ENCODE results near the gene TPO.

Gene TPO

DNA sequence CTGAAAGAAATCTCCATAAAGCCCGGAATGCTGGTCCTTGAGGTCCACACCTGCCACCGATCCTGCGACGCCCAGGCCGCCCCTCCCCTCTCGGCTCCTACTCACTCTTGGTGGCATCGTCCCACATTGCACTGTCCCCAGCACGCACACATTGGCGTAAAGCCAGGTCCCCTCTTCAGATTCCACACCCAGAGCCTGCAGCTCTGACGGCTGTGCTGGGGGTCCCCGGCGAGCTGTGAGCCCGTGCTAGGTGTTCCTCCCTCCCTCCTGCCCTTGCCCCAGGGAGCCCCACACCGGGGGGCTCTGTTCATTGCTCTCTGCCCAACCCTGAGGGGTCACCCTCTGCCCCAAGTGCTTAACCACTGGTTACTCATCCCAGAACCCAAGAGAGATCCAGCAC lies 8.5 kb downstream of the TPO start:
- H3K9ac ChIP-seq (ENCODE audit: low read depth in 1 of 2, low read length in 2 of 2): no peak overlapping the region
- no peaks in the 10 kb centered on the region for H3K4me1 ChIP-seq (ENCODE audit: control insufficient read depth in 2 of 2, insufficient read depth in 2 of 2, low read length in 2 of 2)
- H3K4me3 ChIP-seq (ENCODE audit: low read length in 2 of 2): no peak overlapping the region
- H3K9me3 ChIP-seq (ENCODE audit: control insufficient read depth in 2 of 2, low read length in 2 of 2): no peaks in the 10 kb centered on the region
- H3K27me3 ChIP-seq (ENCODE audit: control insufficient read depth in 2 of 2, insufficient read depth in 2 of 2, low read length in 2 of 2): no peaks in the 10 kb centered on the region
- no peaks in the 10 kb centered on the region for H3K36me3 ChIP-seq (ENCODE audit: control insufficient read depth in 2 of 2, insufficient read depth in 2 of 2, low read length in 2 of 2)
- no peak overlapping the region for H3K27ac ChIP-seq (ENCODE audit: low read depth in 2 of 2, low read length in 2 of 2)

DNA sequence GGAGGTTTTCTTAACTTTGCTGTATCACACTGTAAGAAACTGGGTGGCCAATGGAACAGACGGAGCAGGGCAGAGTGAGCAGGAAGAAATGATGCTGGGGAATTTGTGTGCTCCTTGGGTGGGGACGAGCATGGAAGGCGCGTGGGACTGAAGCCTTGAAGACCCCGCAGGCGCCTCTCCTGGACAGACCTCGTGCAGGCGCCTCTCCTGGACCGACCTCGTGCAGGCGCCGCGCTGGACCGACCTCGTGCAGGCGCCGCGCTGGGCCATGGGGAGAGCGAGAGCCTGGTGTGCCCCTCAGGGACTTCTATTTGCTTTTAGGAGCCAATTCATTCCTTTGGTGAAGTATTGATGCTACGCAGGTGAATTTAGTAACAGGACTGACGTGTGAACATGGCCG lies 8.9 kb downstream of the TPO start:
- Histone ChIP-seq H3K4me1 (ENCODE audit: control insufficient read depth in 2 of 2, insufficient read depth in 2 of 2, low read length in 2 of 2) (no peaks in the 10 kb centered on the region), H3K27me3 (ENCODE audit: control insufficient read depth in 2 of 2, insufficient read depth in 2 of 2, low read length in 2 of 2) (no peaks in the 10 kb centered on the region), H3K27ac (ENCODE audit: low read depth in 2 of 2, low read length in 2 of 2) (no peak overlapping the region), H3K4me3 (ENCODE audit: low read length in 2 of 2) (no peak overlapping the region), H3K9ac (ENCODE audit: low read depth in 1 of 2, low read length in 2 of 2) (no peak overlapping the region), H3K9me3 (ENCODE audit: control insufficient read depth in 2 of 2, low read length in 2 of 2) (no peaks in the 10 kb centered on the region), H3K36me3 (ENCODE audit: control insufficient read depth in 2 of 2, insufficient read depth in 2 of 2, low read length in 2 of 2) (no peaks in the 10 kb centered on the region)

DNA sequence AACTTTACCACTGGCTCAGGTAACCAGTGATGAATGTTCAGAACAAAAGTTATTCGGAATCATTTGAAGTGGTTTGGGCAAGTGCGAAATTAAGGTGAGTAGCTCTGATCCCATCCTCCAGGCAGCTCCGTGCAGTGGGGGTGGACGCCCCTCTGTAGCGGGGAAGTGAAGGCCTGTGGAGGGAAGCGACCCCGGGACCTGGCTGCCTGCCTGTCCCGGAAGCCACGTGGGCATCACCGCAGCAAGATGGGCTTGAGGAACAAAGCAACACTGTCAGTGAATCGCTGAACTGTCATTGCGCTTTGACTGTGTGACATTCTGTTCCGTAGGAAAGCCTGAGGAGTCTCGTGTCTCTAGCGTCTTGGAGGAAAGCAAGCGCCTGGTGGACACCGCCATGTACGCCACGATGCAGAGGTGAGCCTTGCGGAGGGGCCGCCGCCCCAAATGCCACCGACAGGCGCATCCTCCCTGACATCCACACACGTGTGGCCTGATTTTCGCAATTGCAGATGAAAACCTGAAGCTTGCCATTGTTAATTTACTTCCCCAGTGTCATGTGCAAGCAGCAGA lies 9.5 kb downstream of the TPO start:
- no peak overlapping the region for H3K27ac ChIP-seq (ENCODE audit: low read depth in 2 of 2, low read length in 2 of 2)
- H3K9ac ChIP-seq (ENCODE audit: low read depth in 1 of 2, low read length in 2 of 2): no peak overlapping the region
- no peak overlapping the region for H3K4me3 ChIP-seq (ENCODE audit: low read length in 2 of 2)
- no peaks in the 10 kb centered on the region for H3K9me3 ChIP-seq (ENCODE audit: control insufficient read depth in 2 of 2, low read length in 2 of 2)
- H3K27me3 ChIP-seq (ENCODE audit: control insufficient read depth in 2 of 2, insufficient read depth in 2 of 2, low read length in 2 of 2): no peaks in the 10 kb centered on the region
- no peaks in the 10 kb centered on the region for H3K4me1 ChIP-seq (ENCODE audit: control insufficient read depth in 2 of 2, insufficient read depth in 2 of 2, low read length in 2 of 2)
- H3K36me3 ChIP-seq (ENCODE audit: control insufficient read depth in 2 of 2, insufficient read depth in 2 of 2, low read length in 2 of 2): no peaks in the 10 kb centered on the region

DNA sequence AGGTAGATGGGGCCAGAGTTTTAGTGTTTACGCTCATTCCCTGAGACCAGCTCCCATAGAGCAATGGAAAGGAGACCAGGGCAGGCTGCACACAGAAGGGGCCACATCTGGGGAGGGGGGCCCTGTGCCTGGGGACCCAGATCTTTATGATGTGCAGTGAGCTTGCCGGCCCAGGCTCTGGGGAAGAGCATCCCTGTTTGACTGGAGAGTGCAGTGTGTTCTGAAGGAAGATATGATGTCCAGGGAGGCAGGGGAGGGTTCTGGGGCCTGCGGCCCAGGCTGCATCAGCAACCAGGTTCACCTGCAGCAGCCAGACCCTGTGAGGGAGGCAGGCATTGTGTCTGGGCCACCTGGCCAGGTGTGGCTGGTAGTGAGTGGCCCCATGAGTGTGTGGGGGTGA lies 13.8 kb downstream of the TPO start:
- H3K4me3 ChIP-seq (ENCODE audit: low read length in 2 of 2): no peak overlapping the region
- H3K9ac ChIP-seq (ENCODE audit: low read depth in 1 of 2, low read length in 2 of 2): no peak overlapping the region
- no peak overlapping the region for H3K27ac ChIP-seq (ENCODE audit: low read depth in 2 of 2, low read length in 2 of 2)
- no peaks in the 10 kb centered on the region for H3K27me3 ChIP-seq (ENCODE audit: control insufficient read depth in 2 of 2, insufficient read depth in 2 of 2, low read length in 2 of 2)
- no peaks in the 10 kb centered on the region for H3K9me3 ChIP-seq (ENCODE audit: control insufficient read depth in 2 of 2, low read length in 2 of 2)
- no peaks in the 10 kb centered on the region for H3K4me1 ChIP-seq (ENCODE audit: control insufficient read depth in 2 of 2, insufficient read depth in 2 of 2, low read length in 2 of 2)
- no peaks in the 10 kb centered on the region for H3K36me3 ChIP-seq (ENCODE audit: control insufficient read depth in 2 of 2, insufficient read depth in 2 of 2, low read length in 2 of 2)

DNA sequence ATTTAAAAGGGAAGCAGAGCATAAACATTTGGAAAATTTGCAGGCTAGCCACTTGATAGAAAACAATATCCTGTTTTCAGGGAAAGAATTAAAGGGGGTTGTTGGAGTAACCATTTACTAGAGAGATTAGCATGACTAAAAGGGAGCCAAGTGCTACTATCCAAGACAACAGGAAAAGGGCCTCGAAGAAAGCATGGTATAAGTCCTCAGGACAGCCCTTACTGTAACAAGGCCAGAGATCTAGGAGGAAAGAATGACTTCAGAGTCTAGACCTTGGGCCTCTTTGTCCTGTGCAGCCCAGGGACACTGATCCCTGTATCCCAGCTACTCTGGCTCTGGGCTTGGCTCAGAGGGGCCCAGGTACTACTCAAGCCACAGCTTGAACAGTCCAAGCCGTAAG lies 16.6 kb downstream of the TPO start:
- no peak overlapping the region for H3K4me3 ChIP-seq (ENCODE audit: low read length in 2 of 2)
- H3K4me1 ChIP-seq (ENCODE audit: control insufficient read depth in 2 of 2, insufficient read depth in 2 of 2, low read length in 2 of 2): no peaks in the 10 kb centered on the region
- H3K27me3 ChIP-seq (ENCODE audit: control insufficient read depth in 2 of 2, insufficient read depth in 2 of 2, low read length in 2 of 2): no peaks in the 10 kb centered on the region
- H3K9ac ChIP-seq (ENCODE audit: low read depth in 1 of 2, low read length in 2 of 2): no peak overlapping the region
- no peak overlapping the region for H3K27ac ChIP-seq (ENCODE audit: low read depth in 2 of 2, low read length in 2 of 2)
- H3K36me3 ChIP-seq (ENCODE audit: control insufficient read depth in 2 of 2, insufficient read depth in 2 of 2, low read length in 2 of 2): no peaks in the 10 kb centered on the region
- H3K9me3 ChIP-seq (ENCODE audit: control insufficient read depth in 2 of 2, low read length in 2 of 2): no peaks in the 10 kb centered on the region

DNA sequence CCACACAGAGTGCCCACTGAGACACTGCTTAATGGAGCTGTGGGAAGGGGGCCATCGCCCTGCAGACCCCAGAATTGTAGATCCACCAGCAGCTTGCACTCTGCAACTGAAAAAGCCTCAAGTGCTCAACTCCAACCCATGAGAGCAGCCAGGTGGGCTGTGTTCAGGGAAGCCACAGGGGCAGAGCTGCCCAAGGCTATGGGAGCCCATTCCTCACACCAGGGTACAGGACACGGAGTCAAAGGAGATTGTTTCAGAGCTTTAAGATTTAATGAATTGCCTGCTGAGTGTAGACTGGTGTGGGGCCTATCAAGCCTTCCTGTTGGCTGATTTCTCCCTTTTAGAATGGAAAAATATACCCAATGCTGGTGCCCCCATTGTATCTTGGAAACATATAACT lies 17.2 kb downstream of the TPO start:
- Histone ChIP-seq H3K36me3 (ENCODE audit: control insufficient read depth in 2 of 2, insufficient read depth in 2 of 2, low read length in 2 of 2) (no peaks in the 10 kb centered on the region), H3K9ac (ENCODE audit: low read depth in 1 of 2, low read length in 2 of 2) (no peak overlapping the region), H3K4me3 (ENCODE audit: low read length in 2 of 2) (no peak overlapping the region), H3K27ac (ENCODE audit: low read depth in 2 of 2, low read length in 2 of 2) (no peak overlapping the region), H3K27me3 (ENCODE audit: control insufficient read depth in 2 of 2, insufficient read depth in 2 of 2, low read length in 2 of 2) (no peaks in the 10 kb centered on the region), H3K9me3 (ENCODE audit: control insufficient read depth in 2 of 2, low read length in 2 of 2) (no peaks in the 10 kb centered on the region), H3K4me1 (ENCODE audit: control insufficient read depth in 2 of 2, insufficient read depth in 2 of 2, low read length in 2 of 2) (no peaks in the 10 kb centered on the region)

DNA sequence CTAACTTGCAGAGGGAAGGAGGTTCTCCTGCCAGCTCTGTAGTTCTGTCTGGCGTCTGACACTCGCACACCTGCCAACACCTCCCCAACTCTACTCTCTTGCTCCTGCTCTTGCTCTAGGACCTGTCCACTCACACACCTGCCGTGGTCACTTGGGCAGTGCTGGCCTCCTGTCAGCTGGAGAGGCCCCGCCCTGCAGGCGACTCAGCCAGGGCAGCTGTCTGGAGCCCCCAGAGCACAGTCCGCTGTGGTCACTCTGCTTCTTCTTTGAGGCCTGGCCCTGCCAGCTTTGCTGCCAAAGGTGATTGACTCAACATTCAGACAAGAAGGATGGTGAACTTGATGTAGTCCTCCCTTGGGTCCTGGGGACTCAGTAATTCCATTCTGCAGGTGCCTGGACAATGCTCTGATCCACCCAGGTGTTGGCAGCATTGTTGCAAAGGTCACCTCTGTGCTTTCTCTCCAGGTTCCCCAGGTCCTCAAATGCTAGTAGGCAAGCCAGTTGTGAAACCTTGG lies 18.7 kb downstream of the TPO start:
- Histone ChIP-seq H3K4me3 (ENCODE audit: low read length in 2 of 2) (no peak overlapping the region), H3K27me3 (ENCODE audit: control insufficient read depth in 2 of 2, insufficient read depth in 2 of 2, low read length in 2 of 2) (no peaks in the 10 kb centered on the region), H3K27ac (ENCODE audit: low read depth in 2 of 2, low read length in 2 of 2) (no peak overlapping the region), H3K9ac (ENCODE audit: low read depth in 1 of 2, low read length in 2 of 2) (no peak overlapping the region), H3K4me1 (ENCODE audit: control insufficient read depth in 2 of 2, insufficient read depth in 2 of 2, low read length in 2 of 2) (no peaks in the 10 kb centered on the region), H3K36me3 (ENCODE audit: control insufficient read depth in 2 of 2, insufficient read depth in 2 of 2, low read length in 2 of 2) (no peaks in the 10 kb centered on the region), H3K9me3 (ENCODE audit: control insufficient read depth in 2 of 2, low read length in 2 of 2) (no peaks in the 10 kb centered on the region)

DNA sequence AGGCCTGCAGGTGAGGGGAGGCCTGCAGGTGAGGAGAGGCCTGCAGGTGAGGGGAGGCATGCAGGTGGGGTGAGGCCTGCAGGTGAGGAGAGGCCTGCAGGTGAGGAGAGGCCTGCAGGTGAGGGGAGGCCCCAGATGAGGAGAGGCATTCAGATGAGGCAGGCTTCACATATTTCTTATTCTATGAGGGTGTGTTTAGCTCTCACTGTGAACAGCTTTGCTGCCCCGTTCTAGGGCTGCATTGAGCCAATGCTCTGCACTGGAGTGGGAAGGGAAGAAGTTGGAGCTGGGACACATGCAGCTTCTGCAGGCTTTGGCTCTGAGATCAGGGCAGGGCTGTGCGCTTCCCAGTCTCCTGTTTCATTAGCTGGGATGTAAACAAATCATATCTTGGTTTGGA lies 19.5 kb downstream of the TPO start:
- H3K36me3 ChIP-seq (ENCODE audit: control insufficient read depth in 2 of 2, insufficient read depth in 2 of 2, low read length in 2 of 2): no peaks in the 10 kb centered on the region
- no peaks in the 10 kb centered on the region for H3K4me1 ChIP-seq (ENCODE audit: control insufficient read depth in 2 of 2, insufficient read depth in 2 of 2, low read length in 2 of 2)
- H3K27me3 ChIP-seq (ENCODE audit: control insufficient read depth in 2 of 2, insufficient read depth in 2 of 2, low read length in 2 of 2): no peaks in the 10 kb centered on the region
- no peak overlapping the region for H3K9ac ChIP-seq (ENCODE audit: low read depth in 1 of 2, low read length in 2 of 2)
- H3K9me3 ChIP-seq (ENCODE audit: control insufficient read depth in 2 of 2, low read length in 2 of 2): no peaks in the 10 kb centered on the region
- no peak overlapping the region for H3K4me3 ChIP-seq (ENCODE audit: low read length in 2 of 2)
- H3K27ac ChIP-seq (ENCODE audit: low read depth in 2 of 2, low read length in 2 of 2): no peak overlapping the region

DNA sequence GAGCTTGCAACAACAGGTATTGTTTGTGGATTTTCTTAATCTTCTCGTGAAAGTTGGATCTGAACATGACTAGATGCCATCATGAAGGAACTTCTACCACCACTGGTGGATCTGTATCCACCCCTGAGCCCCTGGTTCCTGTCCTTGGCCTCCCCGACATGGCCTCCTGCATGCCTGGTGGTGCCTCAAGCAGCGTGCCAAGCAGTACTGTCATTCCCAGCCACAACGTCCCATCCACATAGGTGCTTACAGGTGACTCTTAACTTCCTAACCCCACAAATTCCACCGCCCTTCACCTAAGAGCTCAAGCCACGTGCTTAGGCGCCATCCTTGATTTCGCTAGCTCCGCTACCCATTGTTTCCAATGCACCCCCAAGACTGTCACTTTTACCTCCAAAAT lies 23.1 kb downstream of the TPO start:
- H3K4me1 ChIP-seq (ENCODE audit: control insufficient read depth in 2 of 2, insufficient read depth in 2 of 2, low read length in 2 of 2): no peaks in the 10 kb centered on the region
- H3K36me3 ChIP-seq (ENCODE audit: control insufficient read depth in 2 of 2, insufficient read depth in 2 of 2, low read length in 2 of 2): no peaks in the 10 kb centered on the region
- H3K9ac ChIP-seq (ENCODE audit: low read depth in 1 of 2, low read length in 2 of 2): no peak overlapping the region
- H3K27me3 ChIP-seq (ENCODE audit: control insufficient read depth in 2 of 2, insufficient read depth in 2 of 2, low read length in 2 of 2): no peaks in the 10 kb centered on the region
- H3K27ac ChIP-seq (ENCODE audit: low read depth in 2 of 2, low read length in 2 of 2): no peak overlapping the region
- H3K4me3 ChIP-seq (ENCODE audit: low read length in 2 of 2): no peak overlapping the region
- H3K9me3 ChIP-seq (ENCODE audit: control insufficient read depth in 2 of 2, low read length in 2 of 2): no peaks in the 10 kb centered on the region

DNA sequence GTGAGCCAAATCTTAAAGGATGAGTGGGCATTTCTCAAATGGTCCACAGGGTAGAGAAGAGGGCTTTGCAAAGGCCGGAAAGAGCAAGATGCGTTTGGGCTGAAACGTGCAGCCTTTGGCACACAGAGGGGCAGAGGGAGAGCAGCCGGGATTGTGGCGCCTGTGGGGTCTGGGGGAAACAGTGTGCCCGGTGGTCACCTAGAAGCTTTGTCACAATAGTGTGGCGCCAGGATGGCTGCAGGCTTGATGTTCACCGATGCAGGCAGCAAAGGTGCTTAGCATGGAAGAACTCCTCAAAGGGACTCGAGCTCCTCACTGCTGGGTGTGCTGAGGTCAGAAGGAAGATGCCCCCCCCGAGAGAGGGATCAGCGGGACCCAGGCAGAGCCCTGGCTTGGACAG lies 23.8 kb downstream of the TPO start:
- Histone ChIP-seq H3K27ac (ENCODE audit: low read depth in 2 of 2, low read length in 2 of 2) (no peak overlapping the region), H3K9me3 (ENCODE audit: control insufficient read depth in 2 of 2, low read length in 2 of 2) (no peaks in the 10 kb centered on the region), H3K9ac (ENCODE audit: low read depth in 1 of 2, low read length in 2 of 2) (no peak overlapping the region), H3K4me1 (ENCODE audit: control insufficient read depth in 2 of 2, insufficient read depth in 2 of 2, low read length in 2 of 2) (no peaks in the 10 kb centered on the region), H3K36me3 (ENCODE audit: control insufficient read depth in 2 of 2, insufficient read depth in 2 of 2, low read length in 2 of 2) (no peaks in the 10 kb centered on the region), H3K27me3 (ENCODE audit: control insufficient read depth in 2 of 2, insufficient read depth in 2 of 2, low read length in 2 of 2) (no peaks in the 10 kb centered on the region), H3K4me3 (ENCODE audit: low read length in 2 of 2) (no peak overlapping the region)

DNA sequence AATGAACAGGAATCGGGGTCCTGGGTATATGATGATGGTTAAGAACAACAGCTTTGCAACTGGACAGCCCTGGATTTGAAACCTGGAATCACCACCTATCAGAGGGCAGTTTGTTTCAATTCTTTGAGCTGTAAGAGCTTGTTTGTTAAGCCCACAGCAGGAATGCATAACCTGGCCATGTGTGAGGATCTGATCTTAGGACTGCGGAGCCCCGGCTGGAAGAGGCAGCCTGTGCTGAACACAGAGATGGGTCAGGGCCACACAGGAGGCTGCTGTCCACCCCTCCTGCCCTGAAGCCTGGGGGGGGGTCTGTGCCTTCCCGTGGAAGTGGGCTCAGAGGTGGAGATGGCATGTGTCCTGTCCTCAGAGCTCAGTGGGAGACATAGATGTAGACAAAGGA lies 24.3 kb downstream of the TPO start:
- H3K36me3 ChIP-seq (ENCODE audit: control insufficient read depth in 2 of 2, insufficient read depth in 2 of 2, low read length in 2 of 2): no peaks in the 10 kb centered on the region

More for the DNA sequence above, 24.3 kb downstream of the TPO start:
- Histone ChIP-seq H3K9ac (ENCODE audit: low read depth in 1 of 2, low read length in 2 of 2) (no peak overlapping the region), H3K4me1 (ENCODE audit: control insufficient read depth in 2 of 2, insufficient read depth in 2 of 2, low read length in 2 of 2) (no peaks in the 10 kb centered on the region), H3K27ac (ENCODE audit: low read depth in 2 of 2, low read length in 2 of 2) (no peak overlapping the region), H3K9me3 (ENCODE audit: control insufficient read depth in 2 of 2, low read length in 2 of 2) (no peaks in the 10 kb centered on the region), H3K4me3 (ENCODE audit: low read length in 2 of 2) (no peak overlapping the region), H3K27me3 (ENCODE audit: control insufficient read depth in 2 of 2, insufficient read depth in 2 of 2, low read length in 2 of 2) (no peaks in the 10 kb centered on the region)

All from mucosa of rectum (tissue), 2 donors.